Measurements from ENCODE around the gene ATF7.
A peak's percentile ranks its signal among the peaks of the same experiment; 100 is the strongest.

Gene ATF7

DNA sequence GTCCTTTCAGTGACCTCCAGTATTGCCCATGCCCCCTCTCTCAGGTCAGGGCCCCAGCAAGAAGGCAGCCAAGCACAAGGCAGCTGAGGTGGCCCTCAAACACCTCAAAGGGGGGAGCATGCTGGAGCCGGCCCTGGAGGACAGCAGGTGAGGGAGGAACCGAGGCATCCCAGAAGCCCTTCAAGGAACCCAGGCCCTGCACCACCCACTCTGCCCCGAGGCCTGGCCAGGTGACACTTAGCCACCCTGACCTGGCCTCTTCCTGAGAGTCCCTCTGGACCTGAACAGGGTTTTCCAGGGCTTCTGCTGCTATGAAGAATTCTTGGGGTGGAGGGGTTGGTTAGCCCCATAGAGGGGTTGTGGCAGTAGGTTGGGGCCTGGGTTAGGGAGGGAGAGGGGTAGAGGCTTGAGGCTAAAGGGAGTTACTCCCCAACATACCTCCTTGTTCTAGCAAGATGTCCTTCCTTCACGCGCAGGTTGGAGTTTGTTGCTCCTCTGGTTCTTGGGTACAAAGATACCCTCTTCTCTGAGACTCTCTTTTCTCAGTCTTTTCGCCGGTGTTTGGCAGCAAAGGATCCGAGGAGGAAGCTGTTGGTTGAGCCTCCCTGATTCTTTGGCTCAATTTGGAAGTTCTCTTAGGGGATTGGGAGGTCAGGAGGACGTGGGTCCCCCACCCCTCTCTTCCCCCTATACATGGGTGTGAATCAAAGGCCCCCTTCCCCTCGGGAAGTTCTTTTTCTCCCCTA lies 123.0 kb downstream of the ATF7 start:
- Histone ChIP-seq H3K4me3 (ENCODE audit: low read length) (no peak overlapping the region), H3K9ac (ENCODE audit: low read length) (no peak overlapping the region), H3K9me3 (ENCODE audit: insufficient read depth, low read length) (no peaks in the 10 kb centered on the region), H2AFZ (ENCODE audit: low read depth, low read length) (no peak overlapping the region), H3K4me2 (ENCODE audit: low read length) (no peak overlapping the region), H3K79me2 (ENCODE audit: low read length) (peaks cover 17% of the 10 kb centered on the region), H3K36me3 (replicated peaks; ENCODE audit: low read depth, low read length) (peaks cover 4% of the 10 kb centered on the region), H3K27ac (ENCODE audit: low read length) (no peak overlapping the region), H4K20me1 (ENCODE audit: insufficient read depth, low read length) (no peaks in the 10 kb centered on the region), H3K4me1 (ENCODE audit: low read length) (peaks cover 24% of the 10 kb centered on the region), H3K27me3 (ENCODE audit: low read depth, low read length) (no peaks in the 10 kb centered on the region)
- TF ChIP-seq EZH2phosphoT487 (IDR thresholded peaks at IDR 0.05; ENCODE audit: low read depth) (no peak), CTCF (IDR thresholded peaks at IDR 0.05; ENCODE audit: low read depth, low read length) (no peak)

- H3K9ac ChIP-seq (ENCODE audit: low read length) = no peak overlapping the region
- no peak overlapping the region for H3K27ac ChIP-seq (ENCODE audit: low read length)
Measured at GRCh38 chr12:53502331-53502730, 123.9 kb downstream of the ATF7 start.

DNA sequence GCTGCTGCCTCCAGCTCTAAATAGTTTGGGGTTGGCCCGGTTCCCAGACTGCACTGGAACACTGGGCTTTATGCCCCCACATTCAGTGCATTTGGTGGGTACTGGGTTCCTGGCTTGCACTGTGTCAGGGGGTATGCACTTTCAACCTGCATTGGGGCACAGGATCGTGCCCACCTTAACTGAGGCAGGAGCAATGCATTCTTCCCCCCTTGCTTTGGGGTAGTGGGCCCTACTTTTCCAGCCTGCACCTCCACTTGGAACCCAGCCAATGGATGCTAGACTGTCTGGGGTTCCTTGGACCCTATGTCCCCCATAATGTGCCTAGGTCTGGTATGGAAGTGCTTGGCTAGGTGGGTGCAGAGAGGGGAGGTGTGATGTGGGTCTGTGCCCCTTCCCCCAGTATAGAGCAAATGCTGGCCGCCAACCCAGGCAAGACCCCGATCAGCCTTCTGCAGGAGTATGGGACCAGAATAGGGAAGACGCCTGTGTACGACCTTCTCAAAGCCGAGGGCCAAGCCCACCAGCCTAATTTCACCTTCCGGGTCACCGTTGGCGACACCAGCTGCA lies 124.5 kb downstream of the ATF7 start:
- peak overlapping the region; percentile 78; the same call in 1 of the 2 replicates for H2AFZ ChIP-seq (ENCODE audit: low read depth, low read length)
- peak overlapping the region; percentile 88 for H3K9ac ChIP-seq (ENCODE audit: low read length)
- no peaks in the 10 kb centered on the region for H3K27me3 ChIP-seq (ENCODE audit: low read depth, low read length)
- peaks cover 17% of the 10 kb centered on the region for H3K79me2 ChIP-seq (ENCODE audit: low read length)
- TF ChIP-seq EZH2phosphoT487 (IDR thresholded peaks at IDR 0.05; ENCODE audit: low read depth) (no peak), CTCF (IDR thresholded peaks at IDR 0.05; ENCODE audit: low read depth, low read length) (no peak)
- H3K4me2 ChIP-seq (ENCODE audit: low read length) = peak overlapping the region; percentile 100
- H3K27ac ChIP-seq (ENCODE audit: low read length) = peak overlapping the region; percentile 83
- H3K9me3 ChIP-seq (ENCODE audit: insufficient read depth, low read length) = no peaks in the 10 kb centered on the region
- no peaks in the 10 kb centered on the region for H4K20me1 ChIP-seq (ENCODE audit: insufficient read depth, low read length)
- no peaks in the 10 kb centered on the region for H3K36me3 ChIP-seq (replicated peaks; ENCODE audit: low read depth, low read length)
- H3K4me1 ChIP-seq (ENCODE audit: low read length) = peaks cover 24% of the 10 kb centered on the region
- peak overlapping the region; percentile 80 for H3K4me3 ChIP-seq (ENCODE audit: low read length)

More at GRCh38 chr12:53502331-53502730, 123.9 kb downstream of the ATF7 start:
- Histone ChIP-seq H3K4me3 (ENCODE audit: low read length) (peak overlapping the region; percentile 80), H3K27me3 (ENCODE audit: low read depth, low read length) (no peaks in the 10 kb centered on the region), H2AFZ (ENCODE audit: low read depth, low read length) (no peak overlapping the region), H3K36me3 (replicated peaks; ENCODE audit: low read depth, low read length) (peaks cover 1% of the 10 kb centered on the region), H3K4me1 (ENCODE audit: low read length) (peaks cover 24% of the 10 kb centered on the region), H4K20me1 (ENCODE audit: insufficient read depth, low read length) (no peaks in the 10 kb centered on the region), H3K79me2 (ENCODE audit: low read length) (peaks cover 17% of the 10 kb centered on the region), H3K4me2 (ENCODE audit: low read length) (peak overlapping the region; percentile 100), H3K9me3 (ENCODE audit: insufficient read depth, low read length) (no peaks in the 10 kb centered on the region)
- no peak for TF ChIP-seq EZH2phosphoT487 (IDR thresholded peaks at IDR 0.05; ENCODE audit: low read depth)
- no peak for TF ChIP-seq CTCF (IDR thresholded peaks at IDR 0.05; ENCODE audit: low read depth, low read length)

DNA sequence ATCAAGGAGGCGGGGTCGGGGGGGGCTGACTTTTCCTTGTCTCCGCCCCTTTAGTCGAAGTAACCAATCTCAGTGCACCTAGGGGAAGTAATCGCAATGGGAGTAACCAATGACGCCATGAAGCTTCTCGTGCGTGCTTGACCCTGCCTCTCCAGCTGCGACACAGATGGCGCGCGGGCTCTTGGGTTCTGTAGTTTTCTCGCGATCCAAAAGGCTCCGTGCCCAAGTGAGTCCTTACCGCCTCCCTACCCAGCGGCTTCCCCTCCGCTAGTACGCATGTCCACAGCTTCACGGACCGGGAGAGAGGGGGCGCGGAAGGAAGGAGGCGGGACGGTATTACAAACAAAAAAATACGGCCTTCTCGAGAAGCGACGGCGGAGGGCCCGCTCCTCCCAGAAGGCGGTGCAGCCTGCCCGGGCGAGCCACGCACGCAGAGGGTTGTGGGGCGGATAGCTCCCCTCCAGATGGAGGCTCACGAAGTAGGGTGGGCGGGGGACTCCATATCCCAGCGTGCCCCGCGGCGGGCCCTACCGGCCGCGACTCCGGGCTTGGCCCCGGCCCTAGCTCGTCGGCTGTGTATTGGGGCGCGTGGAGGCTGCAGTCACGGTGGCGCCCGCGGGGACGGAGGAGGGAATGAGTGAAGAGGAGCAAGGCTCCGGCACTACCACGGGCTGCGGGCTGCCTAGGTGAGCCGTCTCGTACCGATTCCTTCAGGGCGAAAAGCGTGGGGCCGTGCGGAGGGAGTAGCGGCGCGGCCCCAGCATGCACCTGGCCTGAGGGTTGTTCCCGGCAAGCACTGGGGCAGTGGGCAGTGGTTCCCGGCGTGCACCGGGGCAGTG lies 125.2 kb downstream of the ATF7 start, which contains the start of gene TARBP2:
TARBP2 (plus strand) TSS at position 508 of the 839 bp plus-strand sequence; CDS start at position 634, 126 bp downstream.
- H3K4me2 ChIP-seq (ENCODE audit: low read length) = peak within 1 kb of the TSS; percentile 100

More for the DNA sequence above, 125.2 kb downstream of the ATF7 start, which contains the start of gene TARBP2:
- no peaks in the 10 kb centered on the region for H3K27me3 ChIP-seq (ENCODE audit: low read depth, low read length)
- no peaks in the 10 kb centered on the region for H3K36me3 ChIP-seq (replicated peaks; ENCODE audit: low read depth, low read length)
- H3K4me3 ChIP-seq (ENCODE audit: low read length) = peak within 1 kb of the TSS; percentile 80
- no peaks in the 10 kb centered on the region for H4K20me1 ChIP-seq (ENCODE audit: insufficient read depth, low read length)
- peak within 1 kb of the TSS; percentile 88 for H3K9ac ChIP-seq (ENCODE audit: low read length)
- peaks cover 24% of the 10 kb centered on the region for H3K4me1 ChIP-seq (ENCODE audit: low read length)
- peak within 1 kb of the TSS; percentile 83 for H3K27ac ChIP-seq (ENCODE audit: low read length)
- TF ChIP-seq EZH2phosphoT487 (IDR thresholded peaks at IDR 0.05; ENCODE audit: low read depth) = no peak
- TF ChIP-seq CTCF (IDR thresholded peaks at IDR 0.05; ENCODE audit: low read depth, low read length) = no peak
- no peaks in the 10 kb centered on the region for H3K9me3 ChIP-seq (ENCODE audit: insufficient read depth, low read length)
- peak within 1 kb of the TSS; percentile 78; the same call in 1 of the 2 replicates for H2AFZ ChIP-seq (ENCODE audit: low read depth, low read length)
- peaks cover 17% of the 10 kb centered on the region for H3K79me2 ChIP-seq (ENCODE audit: low read length)

Measured in OCI-LY3 (cell line).